Suprapubic skin (tissue), 4 donors: ENCODE results near the gene SLX4.

Experiments
- EP300 ChIP-seq: sonication (generic); formaldehyde crosslinking; IDR thresholded peaks from one replicate; pipeline ENCODE4 v1.6.1; 2017; ENCODE audit warnings: antibody characterized with exemption
- POLR2A ChIP-seq, 2 donors: fragments of 450-650 bp; IDR thresholded peaks; one replicate each; pipeline ENCODE4 v1.6.1; 2017; ENCODE audit warnings: antibody characterized with exemption in 2 of 2, mild to moderate bottlenecking in 2 of 2, moderate library complexity in 2 of 2
- POLR2AphosphoS5 ChIP-seq, 3 donors: sonication (generic); formaldehyde crosslinking; IDR thresholded peaks; one replicate each; pipeline ENCODE4 v1.6.1; 2017; ENCODE audit warnings: antibody characterized with exemption in 3 of 3
- TF ChIP-seq, protein P1 (sequence below), 2 donors: fragments of 200-600 bp in 1 of 2; fragments of 450-650 bp in 1 of 2; sonication (generic) in 1 of 2; IDR thresholded peaks; one replicate each; pipeline ENCODE4 v1.5.1; 2016 to 2019; ENCODE audit warnings: antibody characterized with exemption in 2 of 2, mild to moderate bottlenecking in 1 of 2, moderate library complexity in 1 of 2

DNA sequence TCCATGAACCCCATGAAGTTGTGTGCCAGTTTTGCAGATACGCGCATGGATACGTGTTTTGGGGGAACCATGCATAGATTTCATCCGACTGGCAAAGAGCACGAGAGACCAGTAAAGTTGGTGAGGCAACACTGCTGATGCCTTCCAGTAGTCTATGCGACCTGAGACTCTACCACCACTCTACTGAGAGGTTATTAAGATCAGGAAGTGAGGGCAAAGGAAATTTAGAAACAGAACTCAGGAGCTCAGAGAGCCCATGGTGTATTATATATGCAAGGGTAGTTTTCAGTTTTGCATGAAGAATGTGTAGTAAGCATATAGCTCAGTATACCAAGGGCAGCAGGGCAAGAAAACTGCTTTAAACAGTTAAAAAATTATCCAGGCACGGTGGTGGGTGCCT is 4.2 kb downstream of the SLX4 start:
- TF ChIP-seq, protein P1, sequence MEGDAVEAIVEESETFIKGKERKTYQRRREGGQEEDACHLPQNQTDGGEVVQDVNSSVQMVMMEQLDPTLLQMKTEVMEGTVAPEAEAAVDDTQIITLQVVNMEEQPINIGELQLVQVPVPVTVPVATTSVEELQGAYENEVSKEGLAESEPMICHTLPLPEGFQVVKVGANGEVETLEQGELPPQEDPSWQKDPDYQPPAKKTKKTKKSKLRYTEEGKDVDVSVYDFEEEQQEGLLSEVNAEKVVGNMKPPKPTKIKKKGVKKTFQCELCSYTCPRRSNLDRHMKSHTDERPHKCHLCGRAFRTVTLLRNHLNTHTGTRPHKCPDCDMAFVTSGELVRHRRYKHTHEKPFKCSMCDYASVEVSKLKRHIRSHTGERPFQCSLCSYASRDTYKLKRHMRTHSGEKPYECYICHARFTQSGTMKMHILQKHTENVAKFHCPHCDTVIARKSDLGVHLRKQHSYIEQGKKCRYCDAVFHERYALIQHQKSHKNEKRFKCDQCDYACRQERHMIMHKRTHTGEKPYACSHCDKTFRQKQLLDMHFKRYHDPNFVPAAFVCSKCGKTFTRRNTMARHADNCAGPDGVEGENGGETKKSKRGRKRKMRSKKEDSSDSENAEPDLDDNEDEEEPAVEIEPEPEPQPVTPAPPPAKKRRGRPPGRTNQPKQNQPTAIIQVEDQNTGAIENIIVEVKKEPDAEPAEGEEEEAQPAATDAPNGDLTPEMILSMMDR (IDR thresholded peaks at IDR 0.05) = no peak
- no peak for TF ChIP-seq POLR2AphosphoS5 (IDR thresholded peaks at IDR 0.05)
- TF ChIP-seq POLR2A (IDR thresholded peaks at IDR 0.05) = no peak
- no peak for TF ChIP-seq EP300
